RWPE1 (cell line): ENCODE results near the gene BUD13.

Source experiments
- CTCF ChIA-PET: fragments of 350-600 bp; sonication (Branson Sonifier 250); formaldehyde crosslinking; extraction: SDS; loops from one replicate; lab custom pipeline; 2021; lab: Yijun Ruan, JAX
- POLR2A ChIA-PET: fragments of 400-600 bp; formaldehyde crosslinking; extraction: SDS; loops from one replicate; lab custom pipeline; 2020; ENCODE audit warnings: antibody characterized with exemption; ENCODE audit not compliant: low non-redundant PET; lab: Yijun Ruan, JAX
- DNase-seq: peaks from one replicate; pipeline ENCODE4 v3.0.0; 2012; ENCODE audit warnings: low spot score
- H3K27ac ChIP-seq: fragments of 450-650 bp; 2 replicates; pipeline ENCODE4 v1.5.1; 2017
- CTCF ChIP-seq: fragments of 450-650 bp; conservative IDR thresholded peaks from 2 replicates; pipeline ENCODE4 v1.5.1; 2017; ENCODE audit warnings: low read depth, mild to moderate bottlenecking

Gene BUD13

DNA sequence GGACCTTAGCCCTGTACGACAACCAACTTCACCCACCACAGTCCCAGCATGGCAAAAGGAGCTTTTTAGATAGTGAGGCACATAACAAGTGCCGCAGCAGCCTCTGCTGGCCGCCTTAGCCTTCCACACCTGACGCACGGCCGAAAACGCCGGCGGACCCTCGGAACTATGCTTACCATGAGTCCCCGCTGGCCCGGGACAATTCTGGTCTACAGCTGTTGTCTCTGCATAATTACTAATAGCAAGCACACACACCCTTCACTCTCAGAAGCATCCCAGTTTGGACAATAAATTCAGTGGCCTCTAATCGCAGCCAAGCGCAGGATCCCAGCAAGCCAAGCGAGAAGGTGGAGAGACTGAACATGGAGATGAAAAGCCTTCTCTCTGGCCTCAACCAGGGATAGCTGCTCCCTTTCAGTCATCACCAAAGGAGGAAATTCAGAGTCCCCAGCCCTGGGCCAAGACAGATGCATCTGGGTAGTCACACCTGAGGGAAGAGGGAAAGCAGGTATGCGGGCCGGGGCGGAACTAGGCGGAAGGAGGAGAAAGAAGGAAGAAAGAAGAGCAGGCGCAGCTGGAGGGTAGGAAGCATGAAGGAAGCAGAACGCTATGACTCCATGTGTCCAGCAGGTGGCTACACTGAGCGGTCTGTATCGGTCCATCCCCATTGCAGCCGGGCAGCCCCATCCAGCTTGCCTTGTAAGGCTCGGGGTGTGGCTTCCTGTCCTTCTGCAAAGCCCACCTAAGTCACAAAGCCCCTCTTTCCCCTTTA, 40.3 kb downstream of the BUD13 start:
- no peak overlapping the region for H3K27ac ChIP-seq
- ChIA-PET CTCF (interaction anchor here (0.5 to 3.4 kb wide), 17 partner anchors 9 to 495 kb away, joined by 3 to 21 read pairs (median 5); no protein-coding TSS in a partner anchor), POLR2A (no interaction called here)
- peak; percentile 82 for DNase-seq
- peak; percentile 83 for TF ChIP-seq CTCF

DNA sequence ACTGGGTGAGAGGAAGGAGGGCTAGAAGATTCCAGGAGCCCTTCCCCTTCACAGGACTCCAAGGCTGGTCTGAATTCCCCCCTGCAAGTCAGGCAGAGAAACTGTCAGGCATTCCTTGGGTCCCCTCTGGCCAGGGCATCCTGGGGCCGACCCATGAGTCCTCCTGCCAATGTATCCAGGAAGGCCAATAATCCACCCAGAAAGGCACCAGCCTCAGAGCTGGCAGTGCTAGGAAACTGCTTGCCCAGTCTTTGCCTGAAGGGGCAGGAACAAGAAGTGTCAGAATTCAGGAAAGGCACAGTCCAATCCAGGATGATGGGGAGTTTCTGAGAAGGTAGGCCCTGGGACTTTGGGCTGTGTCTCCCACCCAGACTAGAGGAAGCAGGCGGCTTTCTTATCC, 41.0 kb downstream of the BUD13 start:
- no peak for TF ChIP-seq CTCF
- ChIA-PET POLR2A (no interaction called here), CTCF (interaction anchor here (0.7 to 3.4 kb wide), 9 partner anchors 9 to 496 kb away, joined by 3 to 21 read pairs (median 6); no protein-coding TSS in a partner anchor)
- no peak overlapping the region for H3K27ac ChIP-seq
- DNase-seq: no peak

- ChIA-PET POLR2A (no interaction called here), CTCF (interaction anchor here (1.0 to 3.4 kb wide), 2 partner anchors 12 to 15 kb away, joined by 3 to 21 read pairs; no protein-coding TSS in a partner anchor)
- no peak overlapping the region for H3K27ac ChIP-seq
- TF ChIP-seq CTCF: no peak
- no peak for DNase-seq
Observed at GRCh38 chr11:116731097-116731761, 41.6 kb downstream of the BUD13 start.

GRCh38 chr11:116730601-116731000, 42.2 kb downstream of the BUD13 start:
- CTCF ChIA-PET: interaction anchor here (1.0 to 3.4 kb wide), 2 partner anchors 13 to 14 kb away, joined by 3 to 21 read pairs; no protein-coding TSS in a partner anchor
- POLR2A ChIA-PET: no interaction called here
- no peak for TF ChIP-seq CTCF
- DNase-seq: no peak
- H3K27ac ChIP-seq: no peak overlapping the region

DNA sequence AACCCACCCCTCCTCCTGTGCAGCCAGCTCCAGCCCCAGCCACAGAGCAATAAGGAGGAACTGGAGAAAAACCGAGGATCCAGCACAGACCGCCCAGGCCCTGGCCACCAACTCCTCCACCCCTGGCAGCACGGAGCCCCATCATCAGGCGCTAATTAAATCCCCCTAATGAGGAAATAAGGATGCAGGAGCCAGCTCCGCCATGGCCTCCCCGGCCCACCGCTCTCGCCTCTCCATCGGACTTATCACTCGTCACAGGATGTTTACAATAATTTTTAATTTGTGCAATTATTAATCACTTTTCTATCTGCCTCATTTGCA, 42.6 kb downstream of the BUD13 start:
- DNase-seq: no peak
- CTCF ChIA-PET: interaction anchor here (1.0 to 3.4 kb wide), 3 partner anchors 13 to 14 kb away, joined by 3 to 21 read pairs (median 5); no protein-coding TSS in a partner anchor
- POLR2A ChIA-PET: no interaction called here
- no peak overlapping the region for H3K27ac ChIP-seq
- no peak for TF ChIP-seq CTCF

DNA sequence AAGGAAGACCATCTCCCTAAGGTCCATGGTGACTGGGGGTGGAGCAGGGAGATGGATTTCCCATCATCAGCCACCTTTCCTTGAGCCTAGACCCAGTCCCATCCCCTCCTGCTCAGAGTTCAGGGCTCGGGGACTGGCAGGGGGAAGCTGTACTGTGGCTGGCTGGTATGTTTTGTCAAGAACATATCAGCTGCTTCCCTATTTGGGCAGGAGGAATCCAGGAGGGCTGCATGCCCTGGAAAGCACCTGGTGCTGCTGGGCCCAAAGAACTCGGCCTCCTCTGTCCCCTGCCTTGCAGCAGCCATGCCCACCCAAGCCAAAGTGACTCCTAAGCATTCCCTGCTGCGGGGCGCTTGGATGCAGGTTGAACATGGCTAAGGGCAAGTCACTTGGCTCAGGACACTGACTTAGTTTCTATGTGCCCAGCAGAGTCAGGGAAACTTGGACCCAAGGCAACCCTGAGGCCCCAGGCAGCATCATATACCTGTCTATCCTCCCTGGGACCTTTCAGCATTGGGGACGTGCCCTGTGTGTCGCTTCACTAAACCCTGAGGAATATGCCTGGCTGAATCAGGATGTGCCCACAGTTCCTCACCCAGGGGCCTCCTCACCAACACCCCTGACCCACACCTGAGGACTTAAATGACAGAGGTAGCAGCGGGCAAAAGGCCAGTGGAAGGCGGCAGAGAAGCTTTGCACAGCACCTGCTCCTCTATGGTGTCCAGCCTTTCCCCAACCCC, 43.1 kb downstream of the BUD13 start:
- H3K27ac ChIP-seq: no peak overlapping the region
- no peak for DNase-seq
- no peak for TF ChIP-seq CTCF
- POLR2A ChIA-PET: no interaction called here
- CTCF ChIA-PET: interaction anchor here (0.5 to 1.0 kb wide), 3 partner anchors 14 to 507 kb away, joined by 3 to 5 read pairs (median 3); no protein-coding TSS in a partner anchor
